Right cardiac atrium (tissue), 5 donors: ENCODE results near the gene SLC2A8. TPM values are rescaled to one million over a fixed set of nuclear protein-coding genes. Genes with fewer than 3 reads are reported as not detected.

Source experiments
- ATAC-seq, 2 donors: fragments of 200-7000 bp; cut with Tn5 transposase; one replicate each; pipeline versions ENCODE4 v1.8.0 to v1.9.1; 2020; ENCODE audit warnings: moderate library complexity in 2 of 2, mild to moderate bottlenecking in 1 of 2
- DNase-seq, 3 donors: peaks; one replicate each; pipeline ENCODE4 v3.0.0-alpha.2; 2020
- H3K27ac ChIP-seq: one replicate; pipeline ENCODE4 v1.5.1; 2013; ENCODE audit warnings: mild to moderate bottlenecking, low read length, control low read depth, moderate library complexity
- H3K27me3 ChIP-seq: one replicate; pipeline ENCODE4 v1.6.1; 2013; ENCODE audit not compliant: control insufficient read depth, insufficient read depth
- H3K4me1 ChIP-seq: one replicate; pipeline ENCODE4 v1.6.1; 2013; ENCODE audit warnings: low read length; ENCODE audit not compliant: control insufficient read depth, insufficient read depth
- H3K4me3 ChIP-seq: one replicate; pipeline ENCODE4 v1.5.1; 2013; ENCODE audit warnings: low read length, control low read depth
- H3K9me3 ChIP-seq: one replicate; pipeline ENCODE4 v1.6.1; 2013; ENCODE audit warnings: low read length; ENCODE audit not compliant: control insufficient read depth
- WGBS: extraction: QIAGEN DNeasy Blood & Tissue Kit; methylation state at CpG from one replicate; pipeline ENCODE4 v1.1.7; 2013; 5-methylcytosine and 5-hydroxymethylcytosine counted together
- intact Hi-C, 4 donors: fragments of 100-400 bp; cut with DNase I; formaldehyde crosslinking; loops; one replicate each; pipeline versions ENCODE4 v1.11.0 to v1.14.0; 2022 to 2023
- polyA plus RNA-seq: library from polyadenylated mRNA; stranded (reverse); fragments of 200-250 nt; gene quantifications from one replicate; pipeline ENCODE4 v1.2.3, GENCODE V29; 2013
- total RNA-seq, 4 donors: library from RNA; stranded (reverse); fragmentation: NEBNext Ultra II Directional; extraction: Animal tissue kit (Norgen Biotek cat#: 25700); gene quantifications; one replicate each; pipeline ENCODE4 v1.2.1, GENCODE V29; 2021
- donor health status: healthy with polysubstance abuse.
- donor health status: DM: no; HTN: yes; CAD: no.
- donor health status: DM: no; HTN: no; CAD: no.
- donor health status: DM: no; HTN: yes; CAD: no; lungs with severe emphysema.
- donor health status: DM: yes; HTN: yes; CAD: no.

The SLC2A8 gene
- total and polyA plus RNA-seq, 5 donors: 12.2 to 16.6 (median 14.1) TPM

- no peak for DNase-seq
- Histone ChIP-seq H3K27ac (no peak overlapping the region), H3K4me3 (no peak overlapping the region), H3K27me3 (no peaks in the 10 kb centered on the region), H3K4me1 (no peaks in the 10 kb centered on the region), H3K9me3 (no peaks in the 10 kb centered on the region)
- intact Hi-C loops: no loop called here
- WGBS: 73% methylated on average over 2 of the region's 2 CpGs
- ATAC-seq: no peak
These were observed 14.4 kb upstream of the SLC2A8 start for GRCh38 chr9:127382541-127382940.

- no peak for ATAC-seq
- no peaks in the 10 kb centered on the region for H3K9me3 ChIP-seq
- no peak overlapping the region for H3K27ac ChIP-seq
- DNase-seq: no peak
- 84% methylated on average over 11 of the region's 11 CpGs for WGBS
- no peaks in the 10 kb centered on the region for H3K4me1 ChIP-seq
- no peak overlapping the region for H3K4me3 ChIP-seq
- no peaks in the 10 kb centered on the region for H3K27me3 ChIP-seq
- intact Hi-C loops: no loop called here
These were observed 12.8 kb upstream of the SLC2A8 start for GRCh38 chr9:127384016-127384730.

GRCh38 chr9:127384901-127385300, 12.1 kb upstream of the SLC2A8 start:
- intact Hi-C loops: no loop called here
- no peak for DNase-seq
- H3K27me3 ChIP-seq: no peaks in the 10 kb centered on the region
- WGBS: 84% methylated on average over 13 of the region's 13 CpGs
- no peak for ATAC-seq
- H3K27ac ChIP-seq: no peak overlapping the region
- no peaks in the 10 kb centered on the region for H3K4me1 ChIP-seq
- H3K4me3 ChIP-seq: no peak overlapping the region
- no peaks in the 10 kb centered on the region for H3K9me3 ChIP-seq

- 81% methylated on average over 4 of the region's 4 CpGs for WGBS
- intact Hi-C loops: no loop called here
- Histone ChIP-seq H3K4me1 (no peaks in the 10 kb centered on the region), H3K4me3 (no peak overlapping the region), H3K27me3 (no peaks in the 10 kb centered on the region), H3K9me3 (no peaks in the 10 kb centered on the region), H3K27ac (no peak overlapping the region)
- DNase-seq: no peak
- ATAC-seq: no peak
These were observed 10.7 kb upstream of the SLC2A8 start for GRCh38 chr9:127386249-127386648.

- no peak for ATAC-seq
- Histone ChIP-seq H3K27ac (no peak overlapping the region), H3K4me3 (no peak overlapping the region), H3K9me3 (no peaks in the 10 kb centered on the region), H3K27me3 (no peaks in the 10 kb centered on the region), H3K4me1 (no peaks in the 10 kb centered on the region)
- DNase-seq: no peak
- 83% methylated on average over 10 of the region's 10 CpGs for WGBS
- intact Hi-C loops: no loop called here
These were observed 10.0 kb upstream of the SLC2A8 start for GRCh38 chr9:127386981-127387380.

- Histone ChIP-seq H3K27ac (no peak overlapping the region), H3K4me3 (no peak overlapping the region), H3K27me3 (no peaks in the 10 kb centered on the region), H3K9me3 (no peaks in the 10 kb centered on the region), H3K4me1 (no peaks in the 10 kb centered on the region)
- ATAC-seq (peak; percentile 93 to 95), DNase-seq (peak in 1 of 3 donors; percentile 67)
- WGBS: 58% methylated on average over 10 of the region's 10 CpGs
- intact Hi-C loops: no loop called here
These were observed 8.7 kb upstream of the SLC2A8 start for GRCh38 chr9:127388037-127388855.

GRCh38 chr9:127388856-127389238, 8.1 kb upstream of the SLC2A8 start:
- 54% methylated on average over 6 of the region's 6 CpGs for WGBS
- no peaks in the 10 kb centered on the region for H3K9me3 ChIP-seq

GRCh38 chr9:127389381-127390247, 7.4 kb upstream of the SLC2A8 start:
- intact Hi-C loops: no loop called here
- ATAC-seq (no peak), DNase-seq (no peak)
- Histone ChIP-seq H3K4me3 (no peak overlapping the region), H3K4me1 (no peaks in the 10 kb centered on the region), H3K9me3 (no peaks in the 10 kb centered on the region), H3K27me3 (no peaks in the 10 kb centered on the region), H3K27ac (no peak overlapping the region)
- WGBS: 84% methylated on average over 4 of the region's 4 CpGs

More at GRCh38 chr9:127388856-127389238, 8.1 kb upstream of the SLC2A8 start:
- Histone ChIP-seq H3K4me1 (no peaks in the 10 kb centered on the region), H3K4me3 (no peak overlapping the region), H3K27me3 (no peaks in the 10 kb centered on the region), H3K27ac (no peak overlapping the region)
- intact Hi-C loops: no loop called here
- DNase-seq (no peak), ATAC-seq (no peak)

- intact Hi-C loops: no loop called here
- H3K27ac ChIP-seq: no peak overlapping the region
- H3K27me3 ChIP-seq: no peaks in the 10 kb centered on the region
- no peak overlapping the region for H3K4me3 ChIP-seq
- 85% methylated on average over 2 of the region's 2 CpGs for WGBS
- ATAC-seq (no peak), DNase-seq (no peak)
- no peaks in the 10 kb centered on the region for H3K9me3 ChIP-seq
- H3K4me1 ChIP-seq: no peaks in the 10 kb centered on the region
These were observed 6.8 kb upstream of the SLC2A8 start for GRCh38 chr9:127390248-127390545.

- WGBS: 74% methylated on average over 5 of the region's 5 CpGs
- Histone ChIP-seq H3K27ac (no peak overlapping the region), H3K27me3 (no peaks in the 10 kb centered on the region), H3K4me1 (no peaks in the 10 kb centered on the region), H3K9me3 (no peaks in the 10 kb centered on the region), H3K4me3 (no peak overlapping the region)
- intact Hi-C loops: no loop called here
- ATAC-seq (no peak), DNase-seq (peak in 1 of 3 donors; percentile 16)
These were observed 6.4 kb upstream of the SLC2A8 start for GRCh38 chr9:127390563-127390962.

GRCh38 chr9:127392166-127392565, 4.8 kb upstream of the SLC2A8 start:
- intact Hi-C loops: no loop called here
- WGBS: 84% methylated on average over 5 of the region's 5 CpGs

More at GRCh38 chr9:127392166-127392565, 4.8 kb upstream of the SLC2A8 start:
- ATAC-seq: no peak
- DNase-seq: no peak
- Histone ChIP-seq H3K4me3 (no peak overlapping the region), H3K27ac (no peak overlapping the region), H3K4me1 (no peaks in the 10 kb centered on the region), H3K27me3 (no peaks in the 10 kb centered on the region), H3K9me3 (no peaks in the 10 kb centered on the region)
